NCI-H446 (cell line): ENCODE results near the gene BMPER.

ENCODE experiments used
- DNase-seq, 2 experiments: peaks; one replicate each; lab custom pipeline; 2025; lab: John Stamatoyannopoulos, UW

BMPER gene

GRCh38 chr7:33905389-33906032, at the start of gene BMPER:
TSS of gene BMPER (plus strand) at chr7:33905539. CDS start at chr7:33905614, 75 bp downstream.
- DNase-seq = no peak

DNA sequence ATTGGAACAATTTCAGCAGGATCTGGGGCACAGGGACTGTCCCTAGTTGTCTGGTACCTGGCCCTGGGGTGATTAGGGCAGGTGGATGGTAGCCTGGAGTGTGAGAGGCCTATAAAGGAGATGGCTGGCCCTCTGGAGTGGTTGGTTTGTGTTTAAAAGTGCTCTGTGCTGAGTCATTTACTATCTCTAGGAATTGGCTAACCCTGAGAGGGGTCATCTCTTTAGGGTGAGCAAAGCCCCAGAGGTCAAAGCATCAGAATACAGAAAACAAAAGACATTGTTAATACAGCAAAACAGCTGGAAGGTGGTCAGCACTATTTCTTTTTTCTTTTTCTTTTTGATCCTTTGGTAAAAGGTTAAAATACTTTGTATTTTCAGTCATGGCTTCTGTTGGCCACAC, 43.4 kb upstream of the BMPER start:
- no peak for DNase-seq

DNA sequence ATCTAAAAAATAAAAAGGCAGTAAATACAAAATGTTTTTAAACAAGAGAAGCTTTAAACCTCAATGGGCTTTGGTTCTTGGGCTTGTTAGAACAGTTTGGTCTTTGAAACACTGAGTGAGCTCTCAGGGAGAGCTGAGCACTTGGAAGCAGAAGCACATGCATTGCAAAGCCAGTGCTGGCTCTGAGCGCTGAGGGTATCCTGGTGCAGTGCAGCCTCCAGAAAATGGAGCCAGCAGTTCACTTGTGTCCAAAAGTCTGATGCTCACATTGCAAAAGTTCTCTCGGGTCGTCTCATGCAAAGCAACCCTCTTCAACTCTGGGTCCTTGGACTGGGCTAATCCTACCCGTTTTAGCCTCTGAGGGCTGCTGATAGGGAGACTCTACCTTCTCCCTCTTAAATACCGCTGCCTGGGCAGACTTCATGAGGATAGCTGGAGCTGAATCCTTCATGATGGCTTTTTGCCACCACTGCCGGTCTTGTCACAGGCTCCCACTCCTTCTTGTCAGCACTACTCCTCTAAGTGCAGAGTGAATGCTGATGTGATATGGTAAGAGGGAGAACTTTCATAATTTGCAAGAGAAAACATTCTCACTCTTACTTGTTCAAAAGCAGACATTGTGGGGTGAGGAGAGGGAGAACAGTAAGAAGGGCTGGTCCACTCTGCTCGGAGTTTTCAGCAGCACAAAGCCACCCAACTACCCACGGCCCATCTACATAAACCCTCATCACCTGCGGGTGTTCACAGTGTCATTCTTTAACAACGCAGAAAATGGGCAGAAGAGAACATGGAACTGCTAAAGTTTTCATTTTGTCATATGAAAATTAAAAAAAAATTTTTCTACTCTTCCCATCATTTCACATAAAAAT, 42.2 kb upstream of the BMPER start:
- peak in 1 of 2 experiments; percentile 7 for DNase-seq

DNA sequence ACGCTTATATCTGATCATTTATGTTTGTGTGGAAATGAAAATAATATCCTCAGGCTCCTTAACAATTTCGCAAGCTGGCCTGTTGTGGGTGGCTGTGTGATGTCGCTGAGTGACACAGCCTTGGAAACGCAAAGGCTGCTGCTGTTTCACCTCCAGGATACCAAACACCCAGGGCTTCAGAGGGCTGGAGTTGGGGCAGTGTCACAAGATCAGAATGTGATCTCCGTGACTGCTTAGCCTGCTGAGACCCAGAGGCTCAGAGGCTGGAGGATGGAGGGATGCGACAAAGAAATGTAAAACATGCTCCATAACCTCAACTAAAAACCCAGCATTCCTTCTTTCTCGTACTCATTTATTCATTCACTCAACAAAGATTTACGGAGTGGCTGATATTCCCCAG, 37.2 kb upstream of the BMPER start:
- DNase-seq = no peak

DNA sequence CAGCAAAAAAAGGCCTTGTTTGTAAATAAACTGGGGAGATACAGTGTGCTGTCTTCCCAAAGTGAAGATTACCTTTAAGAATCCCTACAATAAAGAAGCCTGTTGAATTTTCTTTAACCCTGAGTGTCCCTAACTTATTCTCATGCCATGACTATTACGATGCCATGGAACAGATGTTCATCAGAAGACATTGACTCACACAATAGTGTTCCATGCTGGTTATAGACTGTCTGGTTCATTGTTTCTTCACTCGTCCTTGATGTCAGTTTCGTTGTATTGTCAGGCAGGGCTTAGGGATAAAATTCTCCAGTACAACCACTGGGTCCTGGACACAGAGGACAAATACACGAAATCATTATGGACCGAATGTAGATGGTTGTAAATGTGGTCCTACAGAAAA, 36.2 kb upstream of the BMPER start:
- no peak for DNase-seq

GRCh38 chr7:33870120-33870519, 35.2 kb upstream of the BMPER start:
- no peak for DNase-seq

GRCh38 chr7:33872870-33873269, 32.5 kb upstream of the BMPER start:
- DNase-seq = no peak

GRCh38 chr7:33873518-33873917, 31.8 kb upstream of the BMPER start:
- no peak for DNase-seq

DNA sequence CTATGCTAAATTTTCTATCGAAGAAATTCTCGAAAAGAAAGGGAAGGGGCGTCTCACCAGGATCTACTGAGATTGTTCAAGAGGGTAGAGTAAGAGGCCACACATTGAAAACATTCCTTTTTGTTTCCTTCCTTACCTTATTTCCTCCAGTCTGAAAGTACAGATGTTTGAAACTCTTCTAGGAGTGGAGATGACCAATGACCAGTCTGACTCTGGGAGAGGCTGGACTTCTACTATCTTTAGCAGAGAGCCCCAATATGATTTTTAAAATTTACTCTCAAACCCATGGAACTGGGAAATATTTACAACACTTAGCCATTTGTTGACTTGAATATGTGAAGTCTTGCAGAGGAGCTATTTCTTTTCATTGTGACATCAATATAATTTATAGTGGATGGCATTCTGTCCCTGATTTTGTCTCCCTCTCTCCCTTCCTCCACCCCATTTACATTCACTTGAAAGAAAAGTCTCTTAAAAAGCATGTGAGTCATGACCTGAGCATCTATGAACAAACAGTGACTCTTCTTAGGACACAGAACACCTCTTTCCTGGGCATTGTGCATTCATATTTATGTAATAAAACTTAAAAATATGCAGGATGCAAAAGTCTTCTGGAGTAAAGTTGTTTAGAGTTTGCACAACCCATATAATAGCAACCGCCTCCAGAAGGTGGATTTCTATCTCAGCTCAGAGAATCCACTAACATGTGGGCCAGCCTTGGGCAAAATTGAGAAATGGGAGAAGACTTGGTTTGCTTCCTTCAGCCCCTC, 31.2 kb upstream of the BMPER start:
- DNase-seq = no peak

- DNase-seq = peak; percentile 13 to 78
Observed at GRCh38 chr7:33874943-33875342, 30.4 kb upstream of the BMPER start.

- DNase-seq = no peak
Observed at GRCh38 chr7:33876596-33877274, 28.6 kb upstream of the BMPER start.

- DNase-seq = no peak
Observed at GRCh38 chr7:33880787-33881186, 24.6 kb upstream of the BMPER start.

DNA sequence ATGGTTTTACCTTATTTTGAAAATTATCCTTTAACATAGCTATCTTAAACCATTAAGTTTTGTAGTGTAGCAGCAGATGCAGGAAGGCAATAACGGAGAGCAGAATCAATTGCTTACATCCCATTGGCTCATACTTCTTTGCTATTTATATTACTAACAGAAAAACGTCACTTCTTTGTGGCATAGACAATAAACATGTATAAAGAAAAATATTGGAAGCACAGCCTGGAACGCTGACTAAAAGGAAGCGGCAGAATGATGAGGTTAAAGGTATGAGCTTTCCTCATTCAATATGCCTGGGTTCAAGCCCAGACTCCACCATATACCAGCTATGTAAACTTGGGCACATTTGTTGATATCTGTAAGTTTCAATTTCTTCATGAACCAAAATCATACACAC, 24.0 kb upstream of the BMPER start:
- no peak for DNase-seq

DNA sequence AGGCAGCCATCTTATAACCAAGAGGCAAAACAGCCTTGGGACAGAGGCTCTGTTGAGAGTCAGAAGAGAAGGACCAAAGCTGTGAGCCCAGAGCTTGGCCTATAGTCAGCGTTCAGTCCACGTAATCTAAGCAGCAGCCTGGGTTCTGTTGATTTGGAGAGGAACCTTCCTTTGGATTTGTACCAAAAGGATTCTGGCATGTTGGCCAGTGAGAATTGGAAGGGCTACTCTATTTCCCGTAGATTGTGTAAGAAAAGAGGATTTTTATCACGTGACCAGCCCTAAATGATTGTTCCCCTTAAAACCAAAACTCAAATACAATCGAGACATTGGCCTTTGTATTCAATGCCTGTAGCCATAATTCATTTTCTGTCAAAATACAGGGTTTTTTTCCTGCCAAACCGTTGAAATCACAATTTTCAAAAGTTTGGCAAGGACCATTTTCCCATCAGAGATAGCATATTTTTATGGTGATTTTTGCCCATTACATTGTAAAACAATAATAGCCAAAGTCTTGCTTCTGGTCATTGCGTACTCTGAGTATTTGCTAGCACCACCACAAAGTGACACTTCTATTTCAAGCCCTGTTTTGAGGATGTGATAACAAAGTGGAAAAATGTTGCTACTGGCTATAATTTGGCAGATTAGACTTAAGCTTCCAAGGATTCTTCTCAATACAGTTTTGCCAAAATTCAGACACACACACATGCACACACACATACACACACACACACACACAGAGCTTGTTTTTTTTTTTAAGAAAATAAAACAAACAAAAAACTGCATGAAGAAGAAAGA, 23.1 kb upstream of the BMPER start:
- peak in 1 of 2 experiments; percentile 39 for DNase-seq

DNA sequence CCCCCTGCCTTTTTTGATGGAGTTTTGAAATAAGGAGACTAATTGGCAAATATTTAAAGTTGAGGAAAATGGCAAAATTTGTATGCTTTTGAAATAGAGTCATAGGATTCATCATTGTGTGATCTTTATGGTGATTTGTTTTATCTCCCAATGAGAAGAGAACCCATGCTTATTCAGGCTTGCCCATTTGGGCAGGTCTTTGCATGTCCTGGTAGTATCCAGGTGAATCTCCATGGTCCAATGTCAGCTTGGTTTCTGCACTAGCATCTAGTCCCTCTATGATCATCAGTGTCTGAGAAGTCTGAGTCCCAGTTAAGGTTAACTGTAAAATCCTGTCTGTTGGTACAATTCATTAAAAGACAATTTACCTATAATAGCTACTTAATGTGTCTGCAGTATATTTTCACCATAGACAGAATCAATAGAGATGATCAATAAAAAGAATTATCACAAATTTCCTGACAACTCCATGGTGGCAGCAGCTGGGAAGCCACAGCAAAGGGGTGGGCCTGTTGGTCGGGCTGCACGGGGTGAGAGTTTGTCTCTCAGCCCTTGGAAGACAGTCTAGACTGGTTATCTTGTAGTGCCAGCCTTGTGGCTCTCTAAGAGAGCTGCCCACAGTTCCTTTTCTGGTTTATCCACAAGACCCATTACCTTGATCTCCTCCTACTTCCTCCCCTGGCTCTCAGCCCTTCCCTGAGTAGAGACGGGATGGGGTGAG, 22.2 kb upstream of the BMPER start:
- DNase-seq = no peak

DNA sequence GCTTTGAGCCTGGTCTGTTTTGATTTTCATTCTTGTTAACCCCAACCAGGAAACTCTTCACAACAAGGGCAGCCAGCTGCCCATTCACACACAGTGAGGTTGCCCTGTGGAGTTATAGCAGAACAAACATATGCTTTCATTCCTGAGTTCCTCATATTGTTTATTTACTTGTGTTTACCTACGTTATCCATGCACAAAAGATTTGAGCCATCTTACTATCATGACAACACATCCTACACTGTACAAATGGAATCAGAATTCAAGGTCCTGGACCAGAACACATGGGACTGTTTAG, 21.7 kb upstream of the BMPER start:
- DNase-seq = no peak

DNA sequence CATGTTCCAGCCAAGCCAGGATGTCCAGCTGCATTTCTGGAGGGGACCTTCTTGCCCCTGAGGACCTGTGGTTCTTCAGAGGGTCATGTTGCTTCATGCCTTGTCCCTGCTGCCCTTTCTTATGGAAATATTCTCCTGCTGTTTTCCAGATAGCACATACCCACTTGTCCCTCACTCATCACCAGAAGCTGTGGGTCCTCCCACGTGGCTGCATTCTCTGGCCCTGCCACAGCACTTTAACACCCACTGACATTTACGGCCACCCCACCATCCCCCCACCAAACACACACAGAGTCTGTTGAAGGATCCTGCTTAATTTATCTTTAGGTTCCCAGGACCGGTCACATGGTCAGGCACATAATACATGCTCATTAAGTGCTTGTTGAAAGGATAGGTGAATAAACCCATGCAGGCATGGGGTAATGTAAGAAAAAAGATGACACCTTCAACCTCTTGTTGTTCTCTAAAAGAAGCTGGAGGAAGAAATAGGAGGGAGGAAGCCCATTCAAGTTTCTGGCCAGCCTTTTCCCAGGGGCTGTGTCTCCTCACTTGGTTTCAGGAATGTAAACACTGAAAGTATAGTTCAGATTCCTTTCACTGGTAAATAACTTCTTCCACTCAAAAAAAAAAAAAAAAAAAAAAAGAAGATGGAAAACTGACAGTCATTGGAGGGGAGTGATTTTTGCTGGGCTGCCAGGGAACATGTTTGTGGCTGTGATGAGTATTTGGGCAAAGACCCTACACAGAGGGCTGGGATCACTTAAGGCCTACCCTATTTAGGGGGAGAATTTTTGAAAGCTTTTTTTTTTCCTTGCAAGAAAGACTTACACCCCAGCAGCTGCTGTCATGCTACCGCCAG, 19.8 kb upstream of the BMPER start:
- no peak for DNase-seq

- no peak for DNase-seq
Observed at GRCh38 chr7:33886149-33886623, 19.2 kb upstream of the BMPER start.

GRCh38 chr7:33887266-33887975, 17.9 kb upstream of the BMPER start:
- no peak for DNase-seq
